HG03521 (cell line): ENCODE data around the gene TEF.

Experiments
- ATAC-seq: cut with Tn5 transposase; IDR thresholded peaks from one replicate; pipeline ENCODE4 v1.9.1; 2021; ENCODE audit warnings: mild to moderate bottlenecking, moderate library complexity; ENCODE audit not compliant: unreplicated experiment

The TEF gene

GRCh38 chr22:41381329-41382097 is at the start of gene TEF:
TSS of gene TEF (plus strand) at chr22:41381942. CDS start at chr22:41382045, 103 bp downstream.
- ATAC-seq: peak; percentile 78

GRCh38 chr22:41332217-41332939 is 49.4 kb upstream of the TEF start:
- ATAC-seq: no peak

DNA sequence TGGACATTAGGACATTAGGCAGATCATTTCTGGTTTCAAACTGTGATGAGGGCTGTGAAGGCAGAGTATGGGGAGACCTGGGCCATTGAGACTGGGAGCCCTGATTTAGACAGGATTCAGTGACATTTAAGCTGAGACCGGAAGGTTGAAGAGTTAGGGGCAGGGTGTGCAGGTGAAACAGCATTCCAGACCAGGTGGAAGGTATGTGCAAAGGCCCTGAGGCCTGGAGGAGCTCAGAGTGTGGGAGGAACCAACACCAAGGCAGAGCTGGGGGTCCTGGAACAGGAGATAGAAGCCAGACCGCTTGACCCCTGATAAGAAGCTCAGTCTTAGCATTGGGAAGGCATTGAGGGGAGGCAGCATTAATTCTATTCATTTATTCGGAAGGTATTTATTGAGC is 47.9 kb upstream of the TEF start:
- no peak for ATAC-seq

- no peak for ATAC-seq
These were observed 47.5 kb upstream of the TEF start for GRCh38 chr22:41334215-41334614.

GRCh38 chr22:41334951-41335635 is 46.6 kb upstream of the TEF start:
- ATAC-seq: no peak

GRCh38 chr22:41338614-41339212 is 43.0 kb upstream of the TEF start:
- no peak for ATAC-seq

DNA sequence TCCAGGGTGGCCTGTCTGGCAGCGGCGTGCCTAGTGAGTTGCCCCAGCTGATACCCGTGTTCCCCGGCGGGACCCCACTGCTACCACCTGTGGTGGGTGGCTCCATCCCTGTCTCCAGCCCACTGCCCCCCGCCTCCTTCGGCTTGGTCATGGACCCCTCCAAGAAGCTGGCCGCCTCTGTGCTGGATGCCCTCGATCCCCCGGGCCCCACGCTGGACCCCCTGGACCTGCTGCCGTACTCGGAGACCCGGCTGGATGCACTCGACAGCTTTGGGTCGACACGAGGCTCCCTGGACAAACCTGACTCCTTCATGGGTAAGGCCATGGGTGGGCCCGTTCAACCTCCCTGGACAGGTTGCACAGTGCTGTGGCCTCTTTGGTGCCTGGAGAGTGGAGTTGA is 41.9 kb upstream of the TEF start:
- no peak for ATAC-seq

DNA sequence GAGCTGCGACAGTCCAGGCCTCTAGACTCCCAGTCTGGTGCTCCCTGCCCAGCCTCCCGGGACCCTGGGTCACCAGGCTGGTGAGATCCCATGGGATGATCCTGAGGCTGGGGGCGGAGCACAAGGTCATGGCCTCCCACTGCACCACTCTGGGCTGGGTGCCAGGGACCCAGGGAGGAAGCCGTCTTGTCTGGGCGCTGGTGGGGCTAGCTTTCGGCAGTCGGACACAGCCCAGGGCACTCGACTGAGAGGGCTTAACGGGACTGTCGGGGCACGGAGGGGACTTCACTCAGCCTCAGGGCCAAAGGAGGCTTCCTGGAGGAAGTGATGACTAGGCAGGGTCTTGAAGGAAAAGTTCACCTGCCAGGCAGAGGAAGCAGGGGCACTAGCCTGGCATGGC is 41.4 kb upstream of the TEF start:
- ATAC-seq: no peak

GRCh38 chr22:41341012-41341411 is 40.7 kb upstream of the TEF start:
- ATAC-seq: no peak

DNA sequence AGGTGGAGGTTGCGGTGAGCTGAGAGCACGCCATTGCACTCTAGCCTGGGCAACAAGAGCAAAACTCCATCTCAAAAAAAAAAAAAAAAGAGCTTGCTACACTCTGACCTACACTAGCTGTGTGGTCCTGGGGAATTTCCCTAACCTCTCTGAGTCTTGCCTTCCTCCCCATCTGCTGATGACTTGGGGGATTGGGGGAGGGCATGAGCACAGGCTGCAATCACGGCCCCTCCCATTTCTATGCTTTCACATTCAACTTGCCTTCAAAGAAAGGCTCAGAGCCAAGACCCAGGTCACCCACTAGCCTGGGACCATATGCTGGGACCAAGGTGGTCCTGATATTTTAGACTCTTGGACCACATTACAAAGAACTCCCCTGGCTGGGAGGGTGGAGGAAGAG is 39.8 kb upstream of the TEF start:
- ATAC-seq: no peak

DNA sequence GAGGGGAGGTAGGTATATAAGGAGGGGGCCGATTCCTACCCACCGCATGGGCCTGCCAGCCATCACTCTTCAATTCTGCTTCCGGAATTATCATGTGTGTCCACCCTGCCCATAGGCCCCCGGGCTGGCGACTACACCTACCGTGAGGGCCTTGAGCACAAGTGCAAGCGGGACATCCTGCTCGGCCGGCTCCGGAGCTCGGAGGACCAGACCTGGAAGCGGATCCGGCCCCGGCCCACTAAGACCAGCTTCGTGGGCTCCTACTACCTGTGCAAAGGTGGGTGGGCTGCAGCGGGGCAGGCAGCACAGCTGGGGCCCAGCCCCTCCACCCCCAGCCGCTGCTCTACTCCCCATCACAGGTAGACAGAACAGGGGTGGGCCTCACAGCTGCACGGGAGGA is 38.4 kb upstream of the TEF start:
- ATAC-seq: no peak

DNA sequence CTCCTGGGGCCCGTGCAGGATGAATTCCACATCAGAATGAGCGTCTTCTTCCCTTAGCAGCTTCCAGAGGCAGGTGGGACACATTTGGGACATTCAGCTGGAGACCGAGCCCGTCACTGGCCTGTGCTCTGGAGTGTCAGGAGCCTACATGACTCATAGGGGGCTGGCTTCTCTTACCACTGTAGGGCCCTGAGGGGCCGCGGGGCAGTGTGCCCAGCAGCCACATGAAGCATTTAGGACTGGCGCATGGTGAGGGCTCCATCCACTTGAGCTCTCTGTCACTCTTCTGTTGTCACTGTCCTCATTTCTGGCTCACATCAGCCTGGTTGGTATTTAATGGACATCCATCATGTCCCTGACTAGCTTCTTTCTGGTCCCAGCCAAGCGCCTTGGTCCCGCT is 38.0 kb upstream of the TEF start:
- no peak for ATAC-seq

DNA sequence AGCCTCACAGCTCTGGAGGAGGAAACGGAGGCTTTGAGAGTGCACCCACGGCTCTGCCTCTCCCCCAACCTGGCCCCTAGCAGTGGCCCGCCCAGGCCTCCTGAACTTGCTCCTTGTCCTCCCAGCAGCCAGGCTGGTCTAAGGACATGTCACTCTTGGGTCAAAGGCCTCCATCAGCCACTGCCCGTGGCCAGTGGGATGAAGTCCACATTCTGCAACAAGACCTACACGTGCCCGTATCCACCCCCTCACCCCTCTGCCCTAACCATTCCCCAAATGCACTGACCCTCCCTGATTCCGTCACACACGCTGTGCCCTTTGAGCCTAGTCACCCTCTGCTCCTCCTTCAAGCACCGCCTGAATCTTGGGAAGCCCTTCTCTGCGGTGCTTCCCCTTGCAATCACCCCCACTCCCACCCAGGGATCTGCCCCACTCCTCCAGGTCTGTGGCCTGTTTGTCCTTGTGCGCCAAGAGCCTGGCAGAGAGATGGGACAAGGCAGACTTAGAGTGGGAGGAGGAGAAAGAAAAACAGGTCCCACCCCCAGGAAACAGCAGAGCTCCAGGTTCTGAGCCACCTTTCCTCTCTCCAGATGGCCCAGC is 37.5 kb upstream of the TEF start:
- ATAC-seq: no peak

GRCh38 chr22:41345807-41346335 is 35.9 kb upstream of the TEF start:
- ATAC-seq: no peak

- no peak for ATAC-seq
These were observed 34.5 kb upstream of the TEF start for GRCh38 chr22:41347066-41347859.

- ATAC-seq: no peak
These were observed 32.7 kb upstream of the TEF start for GRCh38 chr22:41348964-41349484.

DNA sequence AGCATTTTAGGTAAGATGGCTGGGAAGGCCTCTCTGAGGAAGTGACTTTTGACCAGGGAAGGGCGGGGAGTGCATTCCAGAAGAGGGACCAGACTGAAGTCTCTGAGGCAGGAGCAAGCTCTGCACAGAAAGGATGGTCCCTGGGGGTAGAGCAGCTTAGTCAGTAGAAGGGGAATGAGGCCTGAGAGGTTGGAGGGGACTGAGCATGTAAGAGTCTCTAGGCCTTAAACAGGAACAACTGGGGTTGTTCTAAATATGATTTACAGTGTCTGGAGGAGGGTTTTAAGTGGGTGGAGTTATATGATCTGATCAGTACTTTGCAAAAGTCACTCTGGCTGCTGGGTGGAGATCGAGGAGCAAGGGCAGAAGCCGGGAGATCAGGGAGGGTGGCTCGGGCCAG is 31.7 kb upstream of the TEF start:
- no peak for ATAC-seq

GRCh38 chr22:41351011-41351410 is 30.7 kb upstream of the TEF start:
- ATAC-seq: no peak

- no peak for ATAC-seq
These were observed 29.7 kb upstream of the TEF start for GRCh38 chr22:41352058-41352457.
